Adrenal gland (tissue), 12 donors: ENCODE results near the gene TDRD7. TPM values are rescaled to one million over a fixed set of nuclear protein-coding genes. Genes with fewer than 3 reads are reported as not detected.

Experiments used
- DNase-seq, 7 donors: peaks; one replicate each; pipeline ENCODE4 v3.0.0-alpha.2; 2019 to 2020
- H3K27ac ChIP-seq, 5 donors: fragments of 200-600 bp; sonication (generic) in 4 of 5; 1 replicate in 3 of 5; 2 replicates in 2 of 5; pipeline versions ENCODE4 v1.5.1 to v1.8.0; 2016 to 2020; ENCODE audit warnings: mild to moderate bottlenecking in 1 of 5
- H3K27me3 ChIP-seq: fragments of 200-600 bp; 2 replicates; pipeline ENCODE4 v1.8.0; 2021
- H3K36me3 ChIP-seq, 2 donors: fragments of 200-600 bp; replicated peaks in 1 of 2; 1 replicate in 1 of 2; 2 replicates in 1 of 2; pipeline versions ENCODE4 v1.5.1 to v1.8.0; 2018 to 2022
- H3K4me1 ChIP-seq, 2 donors: fragments of 200-600 bp; replicated peaks in 1 of 2; 1 replicate in 1 of 2; 2 replicates in 1 of 2; pipeline versions ENCODE4 v1.5.1 to v1.8.0; 2018 to 2021
- H3K4me3 ChIP-seq, 4 donors: fragments of 200-600 bp; sonication (generic) in 3 of 4; one replicate each; pipeline ENCODE4 v1.5.1; 2016 to 2018
- H3K9me3 ChIP-seq, 3 donors: fragments of 200-600 bp; sonication (generic) in 1 of 3; replicated peaks in 1 of 3; 1 replicate in 2 of 3; 2 replicates in 1 of 3; pipeline versions ENCODE4 v1.5.1 to v1.8.0; 2016 to 2021
- CTCF ChIP-seq, 6 experiments: fragments of 450-650 bp in 4 of 6; fragments of 200-600 bp in 2 of 6; sonication (generic) in 1 of 6; IDR thresholded peaks; 1 replicate in 5 of 6; 2 replicates in 1 of 6; pipeline versions ENCODE4 v1.5.1 to v1.8.0; 2016 to 2021; ENCODE audit warnings: antibody characterized with exemption in 6 of 6, mild to moderate bottlenecking in 2 of 6, moderate library complexity in 1 of 6
- POLR2A ChIP-seq, 2 donors: fragments of 450-650 bp; IDR thresholded peaks; one replicate each; pipeline ENCODE4 v1.6.1; 2017; ENCODE audit warnings: antibody characterized with exemption in 2 of 2, mild to moderate bottlenecking in 2 of 2, moderate library complexity in 1 of 2
- WGBS, 4 donors: extraction: QIAGEN DNeasy Blood & Tissue Kit in 2 of 4; methylation state at CpG; one replicate each; pipeline versions ENCODE4 v1.1.5 to v1.1.7; 2013 to 2017; 5-methylcytosine and 5-hydroxymethylcytosine counted together
- intact Hi-C, 2 donors: fragments of 100-400 bp; cut with DNase I; formaldehyde crosslinking; loops; one replicate each; pipeline versions ENCODE4 v1.14.1 to v1.15.0; 2022 to 2023
- microRNA-seq, 3 donors: library from miRNA; unstranded; fragments of <30 nt; microRNA quantifications; one replicate each; pipeline ENCODE4, GENCODE V29; 2017 to 2020
- polyA plus RNA-seq, 3 donors: library from polyadenylated mRNA; stranded (reverse); fragments of 200-250 nt in 2 of 3; fragments of 350-450 nt in 1 of 3; fragmentation: Illumina TruSeq in 1 of 3; extraction: RNeasy Lipid Tissue Mini Kit (QIAGEN cat#74804) in 1 of 3; gene quantifications; one replicate each; pipeline ENCODE4 v1.2.3, GENCODE V29; 2013 to 2014
- small RNA-seq, 2 donors: library from RNA; depleted of rRNA; stranded (forward); fragments of <200 nt; gene quantifications; one replicate each; pipeline ENCODE3, GENCODE V24; 2016
- total RNA-seq, 9 donors: library from RNA; depleted of rRNA in 4 of 9; stranded (reverse); fragments of >200 nt in 4 of 9; fragments of 120-200 nt in 1 of 9; fragmentation: NEBNext Ultra II Directional in 1 of 9; extraction: Animal tissue kit (Norgen Biotek cat#: 25700) in 1 of 9; gene quantifications; one replicate each; pipeline versions ENCODE4 v1.1.0 to v1.2.4, GENCODE V29; 2013 to 2023
- donor health status: healthy with polysubstance abuse.
- donor health status: Bipolar disorder and iron deficiency.
- donor health status: DM: yes; HTN: yes; CAD: no.
- donor health status: DM: no; HTN: no; CAD: no.
- donor health status: DM: no; HTN: no; CAD: no.
- donor health status: DM: yes; HTN: yes; CAD: no.

The TDRD7 gene
- total and polyA plus RNA-seq, 12 donors, result 5.2 to 13.3 (median 9.2) TPM

GRCh38 chr9:97535771-97536170 is 123.9 kb downstream of the TDRD7 start:
- Histone ChIP-seq H3K9me3 (no peaks in the 10 kb centered on the region), H3K4me3 (no peak overlapping the region), H3K4me1 (peaks cover 0 to 3% of the 10 kb centered on the region in 2 donors), H3K27me3 (no peaks in the 10 kb centered on the region), H3K27ac (peak overlapping the region in 2 of 5 donors; percentile 15), H3K36me3 (no peaks in the 10 kb centered on the region)
- WGBS, 4 donors, result 78 to 82% (median 80%) methylated on average over 5 of the region's 5 CpGs
- intact Hi-C loops, result no loop called here
- TF ChIP-seq CTCF (IDR thresholded peaks at IDR 0.05) (no peak), POLR2A (IDR thresholded peaks at IDR 0.05) (no peak)
- peak in 1 of 7 donors; percentile 54 for DNase-seq

- peaks cover 0 to 3% of the 10 kb centered on the region in 2 donors for H3K4me1 ChIP-seq
- H3K27me3 ChIP-seq, result no peaks in the 10 kb centered on the region
- WGBS, 4 donors, result 81 to 95% (median 90%) methylated on average over 9 of the region's 9 CpGs
- DNase-seq, result peak in 1 of 7 donors; percentile 51
- H3K9me3 ChIP-seq, result no peaks in the 10 kb centered on the region
- peak overlapping the region in 1 of 5 donors; percentile 15 for H3K27ac ChIP-seq
- H3K4me3 ChIP-seq, result no peak overlapping the region
- intact Hi-C loops, result no loop called here
- TF ChIP-seq CTCF (IDR thresholded peaks at IDR 0.05), result no peak
- no peak for TF ChIP-seq POLR2A (IDR thresholded peaks at IDR 0.05)
- H3K36me3 ChIP-seq, result no peaks in the 10 kb centered on the region
These were observed 124.6 kb downstream of the TDRD7 start for GRCh38 chr9:97536480-97536879.

- no peak for TF ChIP-seq CTCF (IDR thresholded peaks at IDR 0.05)
- no peak for TF ChIP-seq POLR2A (IDR thresholded peaks at IDR 0.05)
- WGBS, 4 donors, result 86 to 91% (median 89%) methylated on average over 1 of the region's 1 CpG; no CpG with 5 or more reads in 1 of the 4 donors
- no peaks in the 10 kb centered on the region for H3K9me3 ChIP-seq
These were observed 131.7 kb downstream of the TDRD7 start for GRCh38 chr9:97543561-97543960.

GRCh38 chr9:97545486-97545885 is 133.6 kb downstream of the TDRD7 start:
- no peak for TF ChIP-seq POLR2A (IDR thresholded peaks at IDR 0.05)
- no peak for TF ChIP-seq CTCF (IDR thresholded peaks at IDR 0.05)
- Histone ChIP-seq H3K4me1 (peaks cover 4 to 25% of the 10 kb centered on the region in 2 donors), H3K36me3 (peaks cover 0 to 6% of the 10 kb centered on the region in 2 donors), H3K9me3 (no peaks in the 10 kb centered on the region), H3K4me3 (no peak overlapping the region), H3K27me3 (no peaks in the 10 kb centered on the region), H3K27ac (peak overlapping the region in 1 of 5 donors; percentile 12)
- intact Hi-C loops, result no loop called here
- DNase-seq, result peak in 1 of 7 donors; percentile 47
- WGBS, 4 donors, result 60 to 89% (median 79%) methylated on average over 8 of the region's 8 CpGs

More at GRCh38 chr9:97543561-97543960, 131.7 kb downstream of the TDRD7 start:
- no peaks in the 10 kb centered on the region for H3K27me3 ChIP-seq
- no peak overlapping the region for H3K27ac ChIP-seq
- no peak overlapping the region for H3K4me3 ChIP-seq
- H3K36me3 ChIP-seq, result peaks cover 0 to 6% of the 10 kb centered on the region in 2 donors
- peaks cover 4 to 25% of the 10 kb centered on the region in 2 donors for H3K4me1 ChIP-seq
- DNase-seq, result peak in 1 of 7 donors; percentile 46
- intact Hi-C loops, result no loop called here

Small RNA genes within 50 kb of the gene (microRNA-seq; reads per million reads assigned to microRNA genes)
- 0 reads per million in 3 donors for gene MIR1302-8

Small RNA genes within 50 kb of the gene (small RNA-seq; reads per million reads assigned to genes)
- 0 reads per million in 2 donors for gene MIR1302-8

Other genes starting within 250 kb of the TDRD7 start
- gene CCDC180, start 104.4 kb upstream of the TDRD7 start, total RNA-seq, result 1 to 10 TPM; 1.2 to 8.9 (median 5.7) TPM
- 10 to 100 TPM in 1 of 3 donors, 1 to 10 TPM in 2; 2.3 to 18.4 (median 8.3) TPM for gene CCDC180, start 104.4 kb upstream of the TDRD7 start, polyA plus RNA-seq
- gene TMOD1, start 89.6 kb downstream of the TDRD7 start, total RNA-seq, result 10 to 100 TPM; 23.9 to 91.2 (median 60.2) TPM
- 10 to 100 TPM; 44.0 to 72.3 (median 59.4) TPM for gene TMOD1, start 89.6 kb downstream of the TDRD7 start, polyA plus RNA-seq
- gene TSTD2, start 221.3 kb downstream of the TDRD7 start, total RNA-seq, result 10 to 100 TPM; 13.2 to 27.3 (median 19.0) TPM
- 10 to 100 TPM; 19.1 to 24.0 (median 20.8) TPM for gene TSTD2, start 221.3 kb downstream of the TDRD7 start, polyA plus RNA-seq
- 10 to 100 TPM in 8 of 9 donors, 1 to 10 TPM in 1; 9.8 to 26.1 (median 20.4) TPM for gene NCBP1, start 221.7 kb downstream of the TDRD7 start, total RNA-seq
- 10 to 100 TPM in 1 of 3 donors, 1 to 10 TPM in 2; 7.8 to 24.3 (median 8.9) TPM for gene NCBP1, start 221.7 kb downstream of the TDRD7 start, polyA plus RNA-seq